T-helper 9 cell (primary cell): ENCODE data around the gene PLD4.

ENCODE experiments used
- DNase-seq: peaks from one replicate; pipeline ENCODE4 v3.0.0-alpha.2; 2020

PLD4 gene

DNA sequence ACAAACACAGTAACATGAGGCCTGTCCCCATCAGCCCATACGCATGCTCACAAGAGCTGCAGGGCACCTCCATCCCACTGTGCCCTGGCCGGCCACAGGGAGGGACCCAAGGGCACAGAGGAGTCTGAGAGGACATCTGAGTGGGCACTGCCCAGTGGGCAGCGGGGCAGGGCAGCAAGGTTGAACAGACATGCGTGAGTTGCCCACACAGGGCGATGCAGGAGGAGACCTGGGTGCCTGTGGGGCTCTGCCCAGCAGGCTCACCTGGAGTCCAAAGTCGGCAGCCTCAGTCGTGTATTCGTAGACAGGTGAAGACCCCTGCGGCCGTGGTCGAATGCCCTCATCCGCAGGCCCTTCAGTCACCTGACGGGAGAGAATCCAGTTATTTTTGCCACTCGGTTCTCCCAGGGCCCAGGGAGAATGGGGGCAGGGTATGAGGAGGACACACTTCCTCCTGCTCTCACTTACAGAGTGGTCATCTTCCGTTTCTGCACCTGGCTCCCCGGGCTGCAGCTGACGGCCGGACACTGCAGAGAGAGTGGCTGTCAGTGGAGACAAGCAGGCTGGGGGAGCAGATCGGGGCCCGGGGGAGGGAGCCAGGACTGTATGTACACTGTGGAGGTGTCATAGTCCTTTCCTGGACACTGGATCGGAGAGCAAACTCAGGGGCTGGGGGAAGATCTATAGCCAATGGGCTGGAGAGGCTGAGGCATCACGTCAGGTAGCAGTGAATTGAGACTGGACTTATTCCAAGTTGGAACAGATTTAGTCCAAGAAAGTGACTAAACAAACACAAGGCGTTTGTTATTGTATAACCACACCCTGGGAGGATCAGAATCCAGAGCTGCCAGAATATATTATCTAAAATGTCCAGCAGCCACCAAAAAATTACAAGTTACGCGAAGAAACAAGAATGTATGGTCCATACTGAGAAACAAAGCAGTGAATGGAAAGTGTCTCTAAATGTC is 32.8 kb downstream of the PLD4 start:
- DNase-seq = no peak

GRCh38 chr14:104964546-104964945 is 39.9 kb downstream of the PLD4 start:
- no peak for DNase-seq

- DNase-seq = no peak
These were observed 41.0 kb downstream of the PLD4 start for GRCh38 chr14:104965561-104966231.

DNA sequence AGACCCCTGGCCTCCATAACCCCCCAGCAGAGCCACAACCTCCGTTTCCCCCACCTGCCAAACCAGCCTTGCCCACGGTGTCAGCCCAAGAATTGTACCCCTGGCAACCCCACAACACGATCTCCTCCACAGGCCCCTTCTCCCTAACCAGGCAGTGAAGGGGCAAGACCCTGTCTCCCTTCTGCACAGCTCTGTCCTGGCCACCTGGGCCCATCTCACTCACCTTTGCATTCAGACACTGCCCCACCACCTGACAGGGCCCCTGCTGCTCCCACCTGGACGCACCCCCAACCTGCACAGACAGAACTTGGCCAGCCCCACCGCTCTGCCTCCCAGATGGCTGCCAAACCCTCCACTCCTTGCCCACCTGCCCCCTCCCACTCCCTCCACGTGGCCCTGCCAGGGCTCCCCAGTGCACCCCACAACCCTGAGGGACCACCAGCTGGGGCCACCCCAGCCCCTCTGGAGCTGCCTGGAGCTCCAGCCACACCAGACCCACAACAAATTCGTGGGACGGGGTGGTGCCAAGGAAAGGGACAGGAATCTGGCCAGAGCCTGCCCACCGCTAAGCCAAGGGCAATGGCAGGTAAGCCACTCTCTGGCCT is 41.7 kb downstream of the PLD4 start:
- DNase-seq = no peak

DNA sequence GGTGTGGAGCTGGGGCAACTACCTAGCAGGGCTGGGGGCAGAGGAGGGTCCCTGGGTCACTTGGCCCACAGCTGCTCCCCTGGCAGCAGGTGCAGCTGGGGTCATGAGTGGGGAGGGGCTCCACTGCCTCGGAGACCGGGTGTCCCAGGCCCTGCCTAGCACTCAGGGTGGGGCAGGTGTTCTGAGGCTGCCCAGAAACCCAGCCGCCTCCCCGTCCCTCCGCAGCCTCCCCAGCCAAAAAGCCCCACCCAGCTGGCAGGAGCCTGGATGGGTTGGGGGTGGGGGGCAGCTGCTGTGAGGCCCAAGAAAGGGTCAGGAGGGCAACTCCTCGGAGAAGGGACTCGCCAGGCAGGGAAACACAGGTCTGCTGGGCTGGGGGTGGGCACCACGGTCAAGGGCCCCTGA is 42.3 kb downstream of the PLD4 start:
- no peak for DNase-seq

DNA sequence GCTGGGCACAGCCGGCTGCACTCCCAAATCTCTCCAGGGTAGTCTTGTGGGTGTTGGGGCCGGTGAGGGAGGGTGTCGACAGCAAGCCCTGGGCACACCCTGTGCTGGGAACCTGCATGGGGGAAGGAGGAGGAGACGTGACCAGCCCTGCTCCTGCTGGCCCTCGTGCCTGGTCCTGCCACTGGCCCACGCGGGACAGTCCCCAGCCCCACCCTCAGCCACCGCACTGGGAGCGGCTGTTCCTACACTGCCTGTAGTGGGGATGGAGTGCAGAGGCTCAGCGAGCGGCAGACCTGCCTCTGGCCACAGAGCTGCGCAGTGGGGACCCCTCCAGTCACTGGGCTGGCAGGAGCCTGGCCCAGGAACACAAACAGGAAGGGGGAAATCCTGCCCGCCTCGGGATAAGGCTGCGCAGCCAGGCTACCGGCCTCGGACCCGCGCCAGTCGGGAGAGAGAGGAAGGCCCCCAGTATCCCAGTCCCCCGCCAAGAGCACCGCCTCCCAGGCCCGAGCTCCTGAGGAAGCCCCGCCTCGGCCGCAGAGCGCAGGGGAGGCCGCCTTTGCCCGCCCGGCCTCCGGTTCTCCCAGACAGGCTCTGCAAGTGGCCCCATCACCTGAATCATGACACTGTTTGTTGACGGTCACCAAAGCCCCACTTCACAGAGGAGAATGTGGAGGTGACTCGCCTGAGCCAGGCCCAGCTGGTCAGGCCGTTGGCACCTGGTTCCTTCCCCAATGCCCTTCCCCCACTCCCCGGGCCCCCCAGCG is 42.9 kb downstream of the PLD4 start:
- DNase-seq = no peak

DNA sequence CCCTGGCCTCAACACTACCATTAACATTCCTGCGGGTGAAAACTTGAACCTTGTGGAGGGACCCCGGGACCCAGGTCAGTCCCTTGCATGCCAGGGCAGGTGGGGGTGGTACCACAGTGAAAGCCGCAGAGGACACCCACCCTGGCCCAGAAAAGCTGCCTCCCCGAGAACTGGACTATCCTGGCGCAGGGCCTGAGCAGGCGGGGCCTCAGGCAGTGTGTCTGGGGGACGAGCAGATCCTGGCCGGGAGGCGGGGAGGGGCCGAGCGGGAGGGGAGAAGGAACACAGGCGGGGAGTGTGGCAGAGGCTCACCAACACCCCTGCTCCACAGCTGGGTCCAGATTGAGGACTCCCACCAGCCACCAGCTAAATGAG is 43.5 kb downstream of the PLD4 start:
- DNase-seq = no peak

- no peak for DNase-seq
These were observed 44.1 kb downstream of the PLD4 start for GRCh38 chr14:104968541-104969401.

- DNase-seq = no peak
These were observed 45.1 kb downstream of the PLD4 start for GRCh38 chr14:104969741-104970230.

DNA sequence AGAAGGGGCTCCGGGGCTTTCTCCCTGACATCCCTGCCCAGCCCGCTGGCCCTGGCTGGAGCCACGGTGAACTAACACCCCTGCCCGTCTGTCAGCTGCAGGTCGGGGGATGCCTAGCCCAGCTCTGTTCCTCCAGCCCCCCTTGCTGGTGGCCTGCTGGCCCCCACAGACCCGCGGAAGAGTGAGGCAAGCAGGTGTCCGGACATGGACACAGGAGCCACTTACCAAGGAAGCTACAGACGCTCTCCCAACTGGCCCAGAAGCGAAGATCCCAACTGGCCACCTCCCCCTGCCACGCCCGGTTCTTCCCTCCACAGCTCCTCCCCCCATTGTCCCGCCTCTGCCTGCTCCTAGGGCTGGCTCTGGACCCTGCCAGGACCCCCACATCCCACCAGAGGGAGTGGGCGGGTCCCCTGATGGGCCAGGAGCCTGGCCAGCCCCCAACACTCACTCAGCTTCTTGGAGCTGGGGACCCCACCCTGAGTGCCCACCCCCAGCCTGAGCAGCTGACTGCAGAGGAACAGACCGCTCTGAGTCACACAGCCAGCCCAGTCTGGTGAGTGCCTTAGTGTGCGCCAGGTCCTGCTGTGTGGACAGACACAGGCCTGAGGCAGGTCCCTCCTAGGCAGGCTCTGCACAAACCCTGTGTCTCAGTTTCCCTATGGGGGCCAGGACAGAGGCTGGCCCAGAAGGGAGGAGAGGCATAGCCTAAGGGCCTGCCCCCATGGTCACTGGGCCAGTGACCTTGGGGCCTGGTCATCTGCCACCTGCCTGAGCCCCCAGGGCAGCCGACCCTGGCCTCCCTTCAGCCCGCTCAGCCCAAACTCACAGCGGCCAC is 45.8 kb downstream of the PLD4 start:
- no peak for DNase-seq

DNA sequence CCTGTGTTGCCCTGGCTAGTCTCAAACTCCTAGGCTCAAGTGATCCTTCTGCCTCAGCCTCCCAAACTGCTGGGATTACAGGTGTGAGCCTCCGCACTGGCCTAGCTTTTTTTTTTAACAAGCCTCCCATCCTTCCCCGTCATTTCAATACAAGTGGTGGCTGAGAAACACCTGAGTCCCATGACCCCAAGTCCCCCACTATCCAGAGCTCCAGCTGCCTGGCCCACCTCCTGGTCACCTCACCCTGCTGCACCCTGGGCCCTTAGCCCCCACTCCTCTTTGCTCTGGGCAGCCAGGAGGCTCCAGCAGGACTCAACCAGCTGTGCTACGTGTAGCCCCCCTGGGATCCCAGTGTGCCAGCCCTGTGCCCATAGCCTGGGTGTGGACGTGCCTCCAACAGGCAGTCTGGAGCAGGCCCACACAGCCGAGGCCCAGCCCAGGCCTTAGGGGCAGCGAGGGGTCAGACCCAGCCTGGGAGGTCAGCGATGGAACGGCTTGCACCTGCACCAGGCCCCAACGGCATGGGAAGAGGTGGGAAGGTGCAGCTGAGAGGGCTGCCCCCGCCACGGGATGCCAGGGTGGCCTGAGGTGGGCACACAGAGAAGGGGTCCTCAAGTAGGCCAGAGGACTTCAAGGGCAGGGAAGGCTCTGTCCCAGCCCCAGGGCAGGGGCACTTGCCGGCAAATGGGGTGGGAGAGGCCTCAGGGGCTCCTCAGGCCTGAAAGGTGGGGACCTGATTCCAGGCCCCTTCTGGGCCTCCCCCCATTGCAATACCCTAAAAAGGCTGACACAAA is 47.0 kb downstream of the PLD4 start:
- DNase-seq = no peak

DNA sequence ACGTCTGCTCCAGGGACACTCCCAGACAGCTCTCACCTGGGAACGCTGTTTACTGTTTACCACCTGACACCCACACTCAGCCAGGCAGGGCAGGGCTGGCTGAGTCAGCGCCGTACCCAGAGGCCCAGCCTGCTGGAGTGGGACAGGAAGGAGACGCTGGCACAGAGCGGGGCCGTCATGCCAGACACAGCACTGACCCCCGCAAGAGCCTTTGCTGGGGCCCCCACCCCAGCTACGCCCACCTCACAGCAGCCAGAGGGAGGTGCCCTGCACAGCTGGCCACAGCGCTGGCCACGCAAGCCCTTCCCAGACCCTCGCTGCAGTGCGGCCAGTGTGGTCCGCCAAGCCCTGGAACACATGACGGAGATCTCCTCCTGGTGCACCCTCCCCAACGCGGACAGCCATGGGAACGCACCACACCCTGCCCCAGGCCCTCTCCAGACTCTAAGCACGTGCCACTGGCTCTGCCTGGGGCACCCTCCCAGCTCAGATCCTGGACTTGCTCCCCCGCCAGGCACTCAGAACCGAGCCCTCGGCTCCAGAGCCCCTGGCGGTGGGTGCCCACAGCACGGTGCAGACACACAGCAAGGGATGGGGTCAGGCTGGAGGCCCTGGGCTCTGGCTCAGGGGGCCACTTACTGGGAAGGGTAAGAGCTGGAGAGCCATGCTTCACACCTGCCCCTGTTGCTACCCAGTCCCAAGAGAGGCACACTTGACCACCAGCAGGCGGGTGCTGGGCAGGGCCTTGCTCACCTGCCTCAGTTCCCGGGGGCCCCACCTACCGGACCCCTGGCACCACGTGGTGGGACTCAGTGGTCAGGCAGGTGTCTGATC is 47.8 kb downstream of the PLD4 start:
- no peak for DNase-seq

- no peak for DNase-seq
These were observed 48.4 kb downstream of the PLD4 start for GRCh38 chr14:104973135-104973384.

- DNase-seq = no peak
These were observed 48.9 kb downstream of the PLD4 start for GRCh38 chr14:104973385-104974145.

DNA sequence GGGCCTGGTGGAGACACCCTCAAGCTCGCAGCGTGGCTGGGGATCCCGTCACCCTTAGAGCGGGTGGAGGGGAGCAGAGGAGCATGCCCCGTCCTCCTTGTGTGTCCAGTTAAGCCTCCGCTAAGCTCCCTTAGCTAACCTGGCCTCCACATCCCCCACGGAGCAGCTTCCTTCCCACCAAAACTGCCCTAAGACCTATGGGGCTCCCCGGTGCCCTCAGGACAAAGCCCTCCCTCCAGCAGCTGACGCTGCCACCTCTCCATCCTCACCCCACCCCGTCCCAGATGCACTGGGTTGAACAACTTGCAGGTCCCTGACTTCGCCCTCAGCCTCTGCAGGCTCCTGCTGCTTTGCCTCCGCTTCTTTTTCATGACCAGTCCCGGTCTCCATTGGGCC is 49.5 kb downstream of the PLD4 start:
- DNase-seq = no peak

GRCh38 chr14:104974665-104975390 is 50.1 kb downstream of the PLD4 start:
- DNase-seq = no peak

GRCh38 chr14:104975481-104976197 is 51.0 kb downstream of the PLD4 start:
- no peak for DNase-seq
